CD4-positive, alpha-beta T cell treated with Interleukin-12 subunit alpha and Interleukin-12 subunit beta, for 1 hour (primary cell): ENCODE data around the gene FAM3A.
"Not testable (repeated sequence)": the region's sequence is repeated elsewhere in the genome, so short reads cannot be mapped to it uniquely, and the experiment has no call there.

Experiments used
- DNase-seq: peaks from one replicate; pipeline ENCODE4 v3.0.0-alpha.2; 2020

The FAM3A gene

GRCh38 chrX:154515966-154516655 lies at the start of gene FAM3A:
TSS of gene FAM3A (minus strand) at chrX:154516232. CDS start at chrX:154515772, 460 bp downstream.
- peak; percentile 94 for DNase-seq

- DNase-seq: not testable (repeated sequence)
Measured at GRCh38 chrX:154562295-154562694, 46.3 kb upstream of the FAM3A start.

GRCh38 chrX:154560326-154560725 lies 44.3 kb upstream of the FAM3A start:
- not testable (repeated sequence) for DNase-seq

- not testable (repeated sequence) for DNase-seq
Measured at GRCh38 chrX:154558896-154559295, 42.9 kb upstream of the FAM3A start.

GRCh38 chrX:154558060-154558690 lies 42.1 kb upstream of the FAM3A start:
- DNase-seq: not testable (repeated sequence)

GRCh38 chrX:154552112-154552806 lies 36.2 kb upstream of the FAM3A start:
- not testable (repeated sequence) for DNase-seq

- DNase-seq: no peak
Measured at GRCh38 chrX:154549766-154550165, 33.7 kb upstream of the FAM3A start.

- no peak for DNase-seq
Measured at GRCh38 chrX:154548028-154548316, 31.9 kb upstream of the FAM3A start.

GRCh38 chrX:154547245-154548027 lies 31.4 kb upstream of the FAM3A start, which contains the start of gene IKBKG:
TSS of gene IKBKG (plus strand) at chrX:154547620. CDS start at chrX:154552003, 4,383 bp downstream.
- DNase-seq: peak; percentile 91

GRCh38 chrX:154546354-154547244 lies 30.6 kb upstream of the FAM3A start, which contains the start of gene G6PD:
TSS of gene G6PD (minus strand) at chrX:154546846. CDS start at chrX:154546155, 691 bp downstream.
- DNase-seq: peak; percentile 86

- DNase-seq: no peak
Measured at GRCh38 chrX:154545673-154546274, 29.7 kb upstream of the FAM3A start.

- DNase-seq: peak; percentile 18
Measured at GRCh38 chrX:154542723-154543424, 26.8 kb upstream of the FAM3A start.

- DNase-seq: peak; percentile 27
Measured at GRCh38 chrX:154541896-154542722, 26.1 kb upstream of the FAM3A start.

GRCh38 chrX:154541589-154541895 lies 25.5 kb upstream of the FAM3A start:
- DNase-seq: no peak

- no peak for DNase-seq
Measured at GRCh38 chrX:154540897-154541535, 25.0 kb upstream of the FAM3A start.

- DNase-seq: not testable (repeated sequence)
Measured at GRCh38 chrX:154540365-154540764, 24.3 kb upstream of the FAM3A start.

- DNase-seq: no peak
Measured at GRCh38 chrX:154539077-154539476, 23.0 kb upstream of the FAM3A start.

GRCh38 chrX:154535892-154536291 lies 19.9 kb upstream of the FAM3A start:
- DNase-seq: no peak

GRCh38 chrX:154534526-154535322 lies 18.7 kb upstream of the FAM3A start:
- DNase-seq: peak; percentile 88
